Activated effector memory CD4-positive, alpha-beta T cell treated with Interleukin-2 at 50 U/mL for 16 hours (primary cell): ENCODE results near the gene FXR1.
"Not testable (repeated sequence)": the region's sequence is repeated elsewhere in the genome, so short reads cannot be mapped to it uniquely, and the experiment has no call there.

Experiments
- DNase-seq: peaks from one replicate; pipeline ENCODE4 v3.0.0-alpha.2; 2020

Gene FXR1

GRCh38 chr3:180940826-180941225, 28.4 kb downstream of the FXR1 start:
- no peak for DNase-seq

- DNase-seq, result no peak
Observed at GRCh38 chr3:180947761-180948390, 35.4 kb downstream of the FXR1 start.

GRCh38 chr3:180959691-180960090, 47.2 kb downstream of the FXR1 start:
- no peak for DNase-seq

GRCh38 chr3:180961087-180961486, 48.6 kb downstream of the FXR1 start:
- DNase-seq, result no peak

GRCh38 chr3:180961552-180961951, 49.1 kb downstream of the FXR1 start:
- DNase-seq, result no peak

- DNase-seq, result no peak
Observed at GRCh38 chr3:180962530-180962929, 50.1 kb downstream of the FXR1 start.

GRCh38 chr3:180970931-180971330, 58.5 kb downstream of the FXR1 start:
- DNase-seq, result no peak

- DNase-seq, result no peak
Observed at GRCh38 chr3:180973543-180973942, 61.1 kb downstream of the FXR1 start.

- no peak for DNase-seq
Observed at GRCh38 chr3:180974286-180974685, 61.8 kb downstream of the FXR1 start.

GRCh38 chr3:180977498-180977897, 65.0 kb downstream of the FXR1 start:
- no peak for DNase-seq

- DNase-seq, result no peak
Observed at GRCh38 chr3:180979961-180980360, 67.5 kb downstream of the FXR1 start.

- DNase-seq, result no peak
Observed at GRCh38 chr3:180980611-180981010, 68.1 kb downstream of the FXR1 start.

GRCh38 chr3:180981912-180982311, 69.4 kb downstream of the FXR1 start:
- no peak for DNase-seq

GRCh38 chr3:180983136-180983535, 70.7 kb downstream of the FXR1 start:
- DNase-seq, result no peak

GRCh38 chr3:180986366-180986765, 73.9 kb downstream of the FXR1 start:
- not testable (repeated sequence) for DNase-seq

GRCh38 chr3:180987344-180987743, 74.9 kb downstream of the FXR1 start:
- DNase-seq, result no peak

GRCh38 chr3:180989291-180990163, 77.1 kb downstream of the FXR1 start, which contains the start of gene DNAJC19:
TSS of gene DNAJC19 (minus strand) at chr3:180989736. CDS start at chr3:180989602, 134 bp downstream.
- DNase-seq, result peak; percentile 87

- no peak for DNase-seq
Observed at GRCh38 chr3:180990505-180990904, 78.0 kb downstream of the FXR1 start.

- DNase-seq, result no peak
Observed at GRCh38 chr3:180996415-180996932, 84.0 kb downstream of the FXR1 start.

GRCh38 chr3:181002331-181002730, 89.9 kb downstream of the FXR1 start:
- not testable (repeated sequence) for DNase-seq

GRCh38 chr3:181003469-181003868, 91.0 kb downstream of the FXR1 start:
- DNase-seq, result not testable (repeated sequence)

- DNase-seq, result no peak
Observed at GRCh38 chr3:181006541-181006940, 94.1 kb downstream of the FXR1 start.

GRCh38 chr3:181007262-181007661, 94.8 kb downstream of the FXR1 start:
- no peak for DNase-seq

- DNase-seq, result no peak
Observed at GRCh38 chr3:181008796-181009195, 96.3 kb downstream of the FXR1 start.
